HG03575 (cell line): ENCODE results near the gene TUBG1.

ENCODE experiments used
- ATAC-seq: cut with Tn5 transposase; IDR thresholded peaks from one replicate; pipeline ENCODE4 v1.9.1; 2021; ENCODE audit not compliant: unreplicated experiment, insufficient number of reproducible peaks, low FRiP score; ENCODE audit errors: extremely low read depth

TUBG1 gene

GRCh38 chr17:42577532-42578281, 31.8 kb upstream of the TUBG1 start, which contains the start of gene PSMC3IP:
Gene PSMC3IP (minus strand): TSS chr17:42577729. CDS start chr17:42577686, 43 bp downstream.
- no peak for ATAC-seq

GRCh38 chr17:42578282-42578869, 31.1 kb upstream of the TUBG1 start:
- ATAC-seq, result no peak

DNA sequence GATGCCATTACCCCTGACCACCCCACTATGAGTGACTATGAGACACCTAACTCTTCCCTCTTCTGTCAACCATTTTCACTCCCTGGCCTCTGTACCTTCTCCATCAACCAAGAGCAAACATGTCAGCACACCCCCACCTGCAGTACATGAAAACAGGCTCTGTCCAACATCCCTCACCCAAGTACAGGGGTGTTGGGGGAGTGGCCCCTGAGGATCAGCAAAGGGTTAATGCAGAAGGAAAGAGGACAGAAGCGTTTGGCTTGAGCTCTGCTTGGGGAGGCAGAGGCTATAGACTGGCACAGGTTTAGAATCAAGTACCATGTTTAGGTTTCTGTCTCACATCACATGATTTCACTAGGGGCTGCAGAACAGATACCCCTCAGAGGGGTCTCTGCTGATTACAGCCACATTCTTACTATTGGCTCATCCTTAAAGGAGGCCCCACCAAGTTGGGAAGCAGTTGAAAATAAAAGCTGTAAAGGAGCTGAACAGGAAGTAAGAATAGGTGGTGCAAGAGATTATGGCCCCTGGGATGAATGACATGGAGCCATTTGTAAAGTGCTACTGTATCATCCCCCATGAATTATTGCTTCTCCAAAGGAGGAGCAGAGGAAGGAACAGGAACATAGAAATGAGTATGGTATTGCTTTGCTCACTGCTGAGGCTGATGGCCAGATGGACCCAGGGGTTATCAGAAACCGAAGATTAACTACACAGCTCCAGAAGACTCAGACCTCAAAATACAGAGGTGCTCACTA, 29.5 kb upstream of the TUBG1 start:
- no peak for ATAC-seq

GRCh38 chr17:42581744-42582270, 27.7 kb upstream of the TUBG1 start:
- no peak for ATAC-seq

GRCh38 chr17:42584880-42585279, 24.6 kb upstream of the TUBG1 start:
- ATAC-seq, result no peak

DNA sequence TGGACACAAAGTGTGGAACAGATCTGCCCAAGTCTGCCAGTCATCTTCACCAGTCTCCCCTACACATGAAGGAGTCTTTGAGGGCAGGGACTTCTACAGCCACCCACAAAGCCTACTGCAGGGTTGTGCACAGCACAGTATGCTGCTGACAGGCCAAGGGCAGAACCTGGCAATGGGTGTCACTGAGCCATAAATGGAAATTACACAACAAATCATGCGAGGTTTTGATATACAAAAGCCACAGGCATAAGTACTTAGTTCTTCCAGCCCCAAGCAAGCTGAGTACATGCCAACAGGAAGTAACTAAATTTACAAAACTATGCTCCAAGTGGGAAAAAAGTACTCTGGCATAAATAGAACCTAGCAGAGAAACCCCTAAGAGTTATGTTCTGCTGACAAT, 24.1 kb upstream of the TUBG1 start:
- ATAC-seq, result no peak

GRCh38 chr17:42586514-42587230, 22.8 kb upstream of the TUBG1 start:
- ATAC-seq, result no peak

DNA sequence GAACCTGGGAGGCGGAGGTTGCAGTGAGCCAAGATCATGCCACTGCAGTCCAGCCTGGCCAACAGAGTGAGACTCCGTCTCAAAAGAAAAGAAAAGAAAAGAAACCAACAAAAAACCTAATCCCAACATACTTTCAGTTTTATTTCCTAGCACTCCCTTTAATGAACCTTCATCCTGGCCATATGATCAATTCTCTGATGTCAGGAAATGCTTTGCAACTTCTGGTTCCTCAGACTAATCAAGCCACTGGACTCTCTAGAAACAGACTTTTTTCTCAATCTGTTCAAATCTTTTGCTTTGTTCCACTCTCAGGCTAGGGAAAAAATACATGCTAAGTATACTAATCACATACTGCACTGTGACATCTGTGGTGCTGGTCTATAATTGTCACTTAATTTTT, 18.6 kb upstream of the TUBG1 start:
- ATAC-seq, result no peak

DNA sequence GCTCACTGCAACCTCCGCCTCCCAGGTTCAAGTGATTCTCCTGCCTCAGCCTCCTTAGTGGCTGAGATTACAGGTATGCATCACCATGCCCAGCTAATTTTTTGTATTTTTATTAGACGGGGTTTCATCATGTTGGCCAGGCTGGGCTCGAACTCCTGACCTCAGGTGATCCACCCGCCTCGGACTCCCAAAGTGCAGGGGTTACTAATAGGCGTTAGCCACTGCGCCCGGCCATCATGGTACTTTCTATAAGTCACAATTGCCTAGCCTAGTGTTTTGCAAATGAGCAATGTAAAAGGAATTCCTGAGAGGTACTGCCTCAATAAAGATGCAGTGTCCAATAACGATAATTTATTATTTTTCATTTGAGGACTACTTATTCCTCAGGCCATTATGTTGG, 18.1 kb upstream of the TUBG1 start:
- no peak for ATAC-seq

- ATAC-seq, result no peak
Measured at GRCh38 chr17:42596386-42596785, 13.1 kb upstream of the TUBG1 start.

DNA sequence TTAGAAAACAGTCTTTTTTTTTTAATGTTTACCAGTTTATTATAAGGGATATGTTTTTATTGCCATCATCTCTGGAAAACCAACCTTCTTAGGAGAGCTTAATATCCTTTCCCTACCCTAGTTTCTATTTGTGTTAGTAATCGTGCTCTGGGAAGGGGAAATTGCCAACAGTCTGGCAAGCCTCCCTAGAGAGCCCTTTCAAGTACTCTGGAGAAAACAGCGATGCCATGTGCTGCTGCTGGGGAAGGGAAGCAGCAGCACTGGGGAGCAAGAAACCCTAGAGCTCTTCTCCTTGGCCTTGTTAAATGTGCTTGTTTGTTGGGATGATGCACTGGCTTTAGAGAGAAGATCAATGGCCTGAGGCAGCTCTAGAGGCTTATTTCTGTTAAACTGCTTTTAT, 10.6 kb upstream of the TUBG1 start:
- no peak for ATAC-seq

DNA sequence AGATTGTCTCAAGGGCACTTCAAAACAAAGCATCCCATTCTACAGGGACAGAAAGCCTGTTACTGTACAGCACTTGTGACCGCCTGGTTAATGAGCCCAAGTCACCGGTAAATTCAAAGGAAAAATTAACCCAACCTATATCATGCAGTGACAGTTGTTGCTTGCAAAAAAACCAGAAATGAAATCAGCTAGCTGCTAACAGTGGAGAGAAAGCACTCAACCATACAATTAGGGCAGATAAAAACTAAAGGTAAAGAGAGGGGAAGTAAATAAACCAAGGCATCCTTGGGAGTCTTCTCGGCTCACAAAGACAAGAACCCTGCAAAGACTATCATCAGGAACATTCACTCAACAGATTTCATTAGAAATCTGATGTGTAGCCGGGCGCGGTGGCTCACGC, 6.2 kb upstream of the TUBG1 start:
- ATAC-seq, result no peak

- no peak for ATAC-seq
Measured at GRCh38 chr17:42607769-42608168, 1.7 kb upstream of the TUBG1 start.

GRCh38 chr17:42608305-42609181, 940 bp upstream of the TUBG1 start:
- no peak for ATAC-seq

GRCh38 chr17:42609814-42610801, 625 bp downstream of the TUBG1 start:
- peak; percentile 10 for ATAC-seq

GRCh38 chr17:42612013-42612412, 2.5 kb downstream of the TUBG1 start:
- no peak for ATAC-seq

- no peak for ATAC-seq
Measured at GRCh38 chr17:42613699-42614295, 4.3 kb downstream of the TUBG1 start.
